ENCODE results near the gene SLC11A2. TPM values are rescaled to one million over a fixed set of nuclear protein-coding genes. Genes with fewer than 3 reads are reported as not detected.

Gene SLC11A2
- polyA plus RNA-seq, 3 donors = 11.7 to 69.0 (median 14.9) TPM

- no peaks in the 10 kb centered on the region for H3K27me3 ChIP-seq (ENCODE audit: control insufficient read depth in 2 of 2, insufficient read depth in 2 of 2, low read length in 2 of 2)
- no peaks in the 10 kb centered on the region for H3K9me3 ChIP-seq (replicated peaks in 1 of 2; ENCODE audit: control insufficient read depth in 1 of 2, insufficient read depth in 1 of 2, low read length in 2 of 2)
- Mint-ChIP-seq H3K4me3 (no peak overlapping the region), H3K9me3 (peaks cover 0 to 7% (median 3%) of the 10 kb centered on the region in 7 donors), H3K4me1 (peaks cover 41% of the 10 kb centered on the region), H3K27me3 (ENCODE audit: low read depth in 3 of 3) (peaks cover 1 to 3% (median 3%) of the 10 kb centered on the region in 3 donors), H3K27ac (no peak overlapping the region), H3K36me3 (no peaks in the 10 kb centered on the region)
- peaks cover 18% of the 10 kb centered on the region for H3K79me2 ChIP-seq (ENCODE audit: insufficient read depth, low read length)
- no peak overlapping the region for H3K4me3 ChIP-seq (replicated peaks in 1 of 3; ENCODE audit: low read depth in 2 of 3, low read length in 3 of 3)
- DNase-seq = no peak
- no peak overlapping the region for H3K4me2 ChIP-seq (replicated peaks; ENCODE audit: extremely low read depth, low read length, poor library complexity, severe bottlenecking)
- TF ChIP-seq, protein P1, sequence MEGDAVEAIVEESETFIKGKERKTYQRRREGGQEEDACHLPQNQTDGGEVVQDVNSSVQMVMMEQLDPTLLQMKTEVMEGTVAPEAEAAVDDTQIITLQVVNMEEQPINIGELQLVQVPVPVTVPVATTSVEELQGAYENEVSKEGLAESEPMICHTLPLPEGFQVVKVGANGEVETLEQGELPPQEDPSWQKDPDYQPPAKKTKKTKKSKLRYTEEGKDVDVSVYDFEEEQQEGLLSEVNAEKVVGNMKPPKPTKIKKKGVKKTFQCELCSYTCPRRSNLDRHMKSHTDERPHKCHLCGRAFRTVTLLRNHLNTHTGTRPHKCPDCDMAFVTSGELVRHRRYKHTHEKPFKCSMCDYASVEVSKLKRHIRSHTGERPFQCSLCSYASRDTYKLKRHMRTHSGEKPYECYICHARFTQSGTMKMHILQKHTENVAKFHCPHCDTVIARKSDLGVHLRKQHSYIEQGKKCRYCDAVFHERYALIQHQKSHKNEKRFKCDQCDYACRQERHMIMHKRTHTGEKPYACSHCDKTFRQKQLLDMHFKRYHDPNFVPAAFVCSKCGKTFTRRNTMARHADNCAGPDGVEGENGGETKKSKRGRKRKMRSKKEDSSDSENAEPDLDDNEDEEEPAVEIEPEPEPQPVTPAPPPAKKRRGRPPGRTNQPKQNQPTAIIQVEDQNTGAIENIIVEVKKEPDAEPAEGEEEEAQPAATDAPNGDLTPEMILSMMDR (IDR thresholded peaks at IDR 0.05) = no peak
- no peak overlapping the region for H3K27ac ChIP-seq (ENCODE audit: low read depth in 1 of 2, low read length in 2 of 2)
- H3K36me3 ChIP-seq (replicated peaks in 1 of 2; ENCODE audit: control insufficient read depth in 1 of 2, insufficient read depth in 2 of 2, low read length in 2 of 2) = no peaks in the 10 kb centered on the region
- H2AFZ ChIP-seq (ENCODE audit: insufficient read depth, low read depth, low read length, poor library complexity, severe bottlenecking) = no peak overlapping the region
- peaks cover 24 to 40% of the 10 kb centered on the region in 2 donors for H3K4me1 ChIP-seq (ENCODE audit: control insufficient read depth in 1 of 2, insufficient read depth in 2 of 2, low read length in 2 of 2)
- intact Hi-C loops (cut with micrococcal nuclease) = loop anchor here (5.0 kb wide), 1 partner anchor 201 kb away; no protein-coding TSS in a partner anchor
- 92% methylated on average over 2 of the region's 5 CpGs for WGBS (ENCODE audit: insufficient coverage)
- H3K9ac ChIP-seq (ENCODE audit: insufficient read depth, low read length, poor library complexity, severe bottlenecking) = no peak overlapping the region
- H4K20me1 ChIP-seq (ENCODE audit: insufficient read depth, low read length) = peaks cover 3% of the 10 kb centered on the region
Observed at GRCh38 chr12:51028813-51029150, 2.6 kb upstream of the SLC11A2 start.

DNA sequence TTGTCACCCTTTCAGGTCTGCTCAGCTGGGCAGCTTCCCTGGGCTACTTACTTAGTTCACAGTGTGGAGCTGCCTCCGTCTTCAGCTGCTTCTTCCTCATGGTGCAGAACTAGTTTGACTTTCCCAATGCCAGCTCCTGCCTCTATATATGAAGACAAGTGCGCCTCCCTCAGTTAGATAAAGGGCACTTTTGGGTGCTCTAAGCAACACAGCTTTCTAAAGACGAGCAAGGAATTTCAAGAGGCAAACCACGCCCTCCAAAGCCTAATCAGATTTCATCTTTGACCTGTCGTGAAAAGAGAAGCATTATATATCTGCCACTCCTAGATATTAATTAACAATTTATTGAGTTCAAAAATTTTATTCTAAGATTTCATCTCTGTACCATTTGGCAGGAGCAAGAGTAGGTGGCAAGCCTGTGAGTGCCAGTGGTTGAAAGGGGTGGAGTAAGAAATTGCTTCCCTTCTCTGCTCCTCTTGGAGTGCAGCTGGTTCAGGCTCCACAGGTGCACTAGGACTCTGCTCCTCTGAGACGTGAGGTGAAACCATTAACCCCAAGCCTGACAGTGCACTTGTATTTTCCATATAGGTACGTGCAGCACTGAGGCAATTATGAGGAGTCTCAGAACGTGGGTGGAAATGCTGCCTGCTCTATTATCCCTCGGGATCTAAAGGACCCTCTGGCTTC, 2.1 kb upstream of the SLC11A2 start:
- Mint-ChIP-seq H3K9me3 (peaks cover 0 to 7% (median 3%) of the 10 kb centered on the region in 7 donors), H3K36me3 (peaks cover 0 to 3% of the 10 kb centered on the region in 2 donors), H3K4me1 (peaks cover 46% of the 10 kb centered on the region), H3K4me3 (no peak overlapping the region), H3K27ac (peak overlapping the region in 3 of 7 donors; percentile 15 to 29 (median 19)), H3K27me3 (ENCODE audit: low read depth in 3 of 3) (peaks cover 1 to 3% (median 3%) of the 10 kb centered on the region in 3 donors)
- H3K9ac ChIP-seq (ENCODE audit: insufficient read depth, low read length, poor library complexity, severe bottlenecking) = no peak overlapping the region
- H4K20me1 ChIP-seq (ENCODE audit: insufficient read depth, low read length) = peaks cover 4% of the 10 kb centered on the region
- no peaks in the 10 kb centered on the region for H3K36me3 ChIP-seq (replicated peaks in 1 of 2; ENCODE audit: control insufficient read depth in 1 of 2, insufficient read depth in 2 of 2, low read length in 2 of 2)
- H3K4me1 ChIP-seq (ENCODE audit: control insufficient read depth in 1 of 2, insufficient read depth in 2 of 2, low read length in 2 of 2) = peaks cover 29 to 46% of the 10 kb centered on the region in 2 donors
- WGBS (ENCODE audit: insufficient coverage) = 41% methylated on average over 6 of the region's 9 CpGs
- TF ChIP-seq, protein P1 (IDR thresholded peaks at IDR 0.05) = peak; percentile 41
- DNase-seq = peak; percentile 53 to 74 (median 65)
- H3K27ac ChIP-seq (ENCODE audit: low read depth in 1 of 2, low read length in 2 of 2) = no peak overlapping the region
- H3K4me3 ChIP-seq (replicated peaks in 1 of 3; ENCODE audit: low read depth in 2 of 3, low read length in 3 of 3) = no peak overlapping the region
- intact Hi-C loops (cut with micrococcal nuclease) = loop anchor here (5.0 kb wide), 1 partner anchor 201 kb away; no protein-coding TSS in a partner anchor
- no peaks in the 10 kb centered on the region for H3K9me3 ChIP-seq (replicated peaks in 1 of 2; ENCODE audit: control insufficient read depth in 1 of 2, insufficient read depth in 1 of 2, low read length in 2 of 2)
- no peaks in the 10 kb centered on the region for H3K27me3 ChIP-seq (ENCODE audit: control insufficient read depth in 2 of 2, insufficient read depth in 2 of 2, low read length in 2 of 2)
- H3K79me2 ChIP-seq (ENCODE audit: insufficient read depth, low read length) = peaks cover 23% of the 10 kb centered on the region
- no peak overlapping the region for H3K4me2 ChIP-seq (replicated peaks; ENCODE audit: extremely low read depth, low read length, poor library complexity, severe bottlenecking)
- peak overlapping the region; percentile 14 for H2AFZ ChIP-seq (ENCODE audit: insufficient read depth, low read depth, low read length, poor library complexity, severe bottlenecking)
